ENCODE data around the gene P2RX7.

The P2RX7 gene

DNA sequence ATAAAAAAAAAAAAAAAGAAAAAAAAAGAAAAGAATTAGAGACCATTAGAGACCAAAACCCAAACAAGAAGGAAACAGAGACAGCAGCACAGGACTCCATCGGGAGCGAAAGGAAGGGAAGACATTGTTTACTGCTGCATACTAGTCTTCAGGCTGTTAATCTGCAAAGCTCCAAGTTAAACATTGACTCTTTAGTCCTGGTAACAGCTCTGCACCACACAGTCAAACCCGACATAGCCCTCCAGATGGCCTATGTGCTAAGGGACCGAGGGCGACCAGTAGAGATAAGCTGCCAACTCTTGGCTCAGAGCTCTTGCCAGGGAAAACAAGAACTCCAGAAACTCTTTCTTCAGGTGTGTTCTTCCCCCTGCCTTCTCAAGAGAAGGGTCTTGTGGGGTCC lies 85.1 kb downstream of the P2RX7 start:
- H3K36me3 ChIP-seq (ENCODE audit: insufficient read depth), result no peaks in the 10 kb centered on the region
- H3K4me3 ChIP-seq (IDR thresholded peaks at IDR 0.05; ENCODE audit: insufficient read depth, low read depth, low read length), result no peak overlapping the region
- peaks cover 27% of the 10 kb centered on the region for H3K4me1 ChIP-seq (ENCODE audit: low read depth, poor library complexity, severe bottlenecking)
- no peaks in the 10 kb centered on the region; the same call in 1 of the 2 replicates for H3K79me2 ChIP-seq (ENCODE audit: insufficient read depth, low read depth)
- no peak overlapping the region for H2AFZ ChIP-seq (ENCODE audit: low read depth)
- TF ChIP-seq, protein P1, sequence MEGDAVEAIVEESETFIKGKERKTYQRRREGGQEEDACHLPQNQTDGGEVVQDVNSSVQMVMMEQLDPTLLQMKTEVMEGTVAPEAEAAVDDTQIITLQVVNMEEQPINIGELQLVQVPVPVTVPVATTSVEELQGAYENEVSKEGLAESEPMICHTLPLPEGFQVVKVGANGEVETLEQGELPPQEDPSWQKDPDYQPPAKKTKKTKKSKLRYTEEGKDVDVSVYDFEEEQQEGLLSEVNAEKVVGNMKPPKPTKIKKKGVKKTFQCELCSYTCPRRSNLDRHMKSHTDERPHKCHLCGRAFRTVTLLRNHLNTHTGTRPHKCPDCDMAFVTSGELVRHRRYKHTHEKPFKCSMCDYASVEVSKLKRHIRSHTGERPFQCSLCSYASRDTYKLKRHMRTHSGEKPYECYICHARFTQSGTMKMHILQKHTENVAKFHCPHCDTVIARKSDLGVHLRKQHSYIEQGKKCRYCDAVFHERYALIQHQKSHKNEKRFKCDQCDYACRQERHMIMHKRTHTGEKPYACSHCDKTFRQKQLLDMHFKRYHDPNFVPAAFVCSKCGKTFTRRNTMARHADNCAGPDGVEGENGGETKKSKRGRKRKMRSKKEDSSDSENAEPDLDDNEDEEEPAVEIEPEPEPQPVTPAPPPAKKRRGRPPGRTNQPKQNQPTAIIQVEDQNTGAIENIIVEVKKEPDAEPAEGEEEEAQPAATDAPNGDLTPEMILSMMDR (conservative IDR thresholded peaks at IDR 0.05; ENCODE audit: low read depth, low read length), result no peak
- H3K4me2 ChIP-seq, result no peak overlapping the region
- no peaks in the 10 kb centered on the region for H3K27me3 ChIP-seq (ENCODE audit: insufficient read depth, low read depth)
- no peaks in the 10 kb centered on the region for H4K20me1 ChIP-seq (ENCODE audit: insufficient read depth)
- no peak overlapping the region for H3K27ac ChIP-seq
- H3K9ac ChIP-seq, result no peak overlapping the region

DNA sequence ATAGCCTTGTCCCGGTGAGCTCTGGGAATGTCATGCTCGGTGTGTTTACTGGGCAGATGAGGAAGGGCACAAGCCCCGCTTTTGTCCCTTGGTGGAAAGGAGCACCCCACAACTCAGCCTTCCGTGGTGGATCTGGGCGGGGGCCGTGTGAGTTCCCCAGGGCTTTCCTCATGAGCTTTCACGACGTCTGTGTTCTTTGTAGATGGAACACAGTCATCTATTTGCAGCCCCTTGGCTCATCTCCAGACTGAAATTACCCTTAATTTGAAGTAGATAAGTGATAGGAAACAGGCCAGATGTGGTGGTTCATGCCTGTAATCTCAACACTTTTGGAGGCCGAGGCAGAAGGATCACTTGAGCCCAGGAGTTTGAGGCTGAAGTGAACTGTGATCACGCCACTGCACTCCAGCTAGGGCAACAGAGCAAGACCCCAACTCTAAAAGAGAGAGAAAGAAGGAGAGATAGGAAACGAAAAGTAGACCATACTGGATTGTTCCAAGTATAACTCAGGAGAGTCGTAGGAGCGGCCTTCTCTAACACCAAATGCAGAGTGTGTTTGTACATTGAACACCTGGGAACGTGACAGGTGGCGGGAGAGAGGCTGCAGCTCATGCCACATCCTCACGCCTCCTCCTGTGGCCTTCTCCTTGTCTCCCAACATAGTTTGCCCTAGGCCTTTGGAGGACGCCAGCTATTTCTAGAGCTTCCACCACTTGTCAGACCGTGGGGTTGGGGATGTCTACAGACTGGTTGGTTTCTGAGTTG lies 86.1 kb downstream of the P2RX7 start:
- Histone ChIP-seq H3K4me1 (ENCODE audit: low read depth, poor library complexity, severe bottlenecking) (peaks cover 26% of the 10 kb centered on the region), H3K36me3 (ENCODE audit: insufficient read depth) (no peaks in the 10 kb centered on the region), H3K4me3 (IDR thresholded peaks at IDR 0.05; ENCODE audit: insufficient read depth, low read depth, low read length) (no peak overlapping the region), H3K27ac (no peak overlapping the region), H3K79me2 (ENCODE audit: insufficient read depth, low read depth) (no peaks in the 10 kb centered on the region; the same call in 1 of the 2 replicates), H3K9ac (no peak overlapping the region), H4K20me1 (ENCODE audit: insufficient read depth) (no peaks in the 10 kb centered on the region), H3K27me3 (ENCODE audit: insufficient read depth, low read depth) (no peaks in the 10 kb centered on the region), H2AFZ (ENCODE audit: low read depth) (no peak overlapping the region), H3K4me2 (no peak overlapping the region)
- TF ChIP-seq, protein P1 (conservative IDR thresholded peaks at IDR 0.05; ENCODE audit: low read depth, low read length), result no peak

DNA sequence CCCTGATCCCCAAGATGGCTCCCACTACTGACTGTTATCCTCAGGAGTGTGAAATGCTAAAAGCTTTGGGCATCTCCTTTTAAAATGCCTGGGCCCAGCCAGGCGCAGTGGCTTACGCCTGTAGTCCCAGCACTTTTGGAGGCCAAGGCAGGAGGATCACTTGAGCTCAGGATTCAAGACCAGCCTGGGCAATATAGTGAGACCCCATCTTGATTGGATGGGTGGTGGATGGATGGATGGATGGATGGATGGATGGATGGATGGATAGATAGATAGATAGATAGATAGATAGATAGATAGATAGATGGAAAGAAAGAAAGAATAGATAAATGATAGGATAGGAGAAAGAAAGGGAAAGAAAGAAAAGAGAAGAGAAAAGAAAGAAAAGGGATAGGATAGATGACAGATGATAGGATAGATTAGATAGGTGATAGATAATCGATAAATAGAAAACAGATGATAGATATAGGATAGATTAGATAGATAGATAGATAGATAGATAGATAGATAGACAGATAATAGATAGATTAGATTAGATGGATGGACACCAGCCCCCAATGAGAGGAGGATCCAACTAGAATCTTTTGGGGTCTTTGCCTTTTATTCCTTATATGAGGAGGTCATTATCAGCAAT lies 86.8 kb downstream of the P2RX7 start:
- H3K36me3 ChIP-seq (ENCODE audit: insufficient read depth), result no peaks in the 10 kb centered on the region
- H3K4me2 ChIP-seq, result no peak overlapping the region
- H3K4me1 ChIP-seq (ENCODE audit: low read depth, poor library complexity, severe bottlenecking), result peaks cover 19% of the 10 kb centered on the region
- no peaks in the 10 kb centered on the region; the same call in 1 of the 2 replicates for H3K79me2 ChIP-seq (ENCODE audit: insufficient read depth, low read depth)
- H3K4me3 ChIP-seq (IDR thresholded peaks at IDR 0.05; ENCODE audit: insufficient read depth, low read depth, low read length), result no peak overlapping the region
- no peaks in the 10 kb centered on the region for H4K20me1 ChIP-seq (ENCODE audit: insufficient read depth)
- H3K27ac ChIP-seq, result no peak overlapping the region
- TF ChIP-seq, protein P1 (conservative IDR thresholded peaks at IDR 0.05; ENCODE audit: low read depth, low read length), result no peak
- no peaks in the 10 kb centered on the region for H3K27me3 ChIP-seq (ENCODE audit: insufficient read depth, low read depth)
- H3K9ac ChIP-seq, result no peak overlapping the region
- H2AFZ ChIP-seq (ENCODE audit: low read depth), result no peak overlapping the region

DNA sequence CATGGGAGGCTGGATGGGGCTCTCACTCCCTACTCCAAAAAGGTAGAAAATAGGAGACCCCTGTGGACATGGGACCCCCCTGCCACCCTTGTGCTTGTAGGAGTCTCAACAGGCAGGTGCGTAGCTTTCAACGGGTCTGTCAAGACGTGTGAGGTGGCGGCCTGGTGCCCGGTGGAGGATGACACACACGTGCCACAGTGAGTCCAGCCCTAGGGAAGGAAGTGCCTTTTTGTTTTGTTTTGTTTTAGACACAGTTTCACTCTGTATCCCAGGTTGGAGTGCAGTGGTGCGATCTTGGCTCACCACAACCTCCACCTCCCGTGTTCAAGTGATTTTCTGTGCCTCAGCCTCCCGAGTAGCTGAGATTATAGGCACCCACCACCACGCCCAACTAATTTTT lies 90.2 kb downstream of the P2RX7 start:
- Histone ChIP-seq H3K4me2 (no peak overlapping the region), H3K9ac (no peak overlapping the region), H3K36me3 (ENCODE audit: insufficient read depth) (no peaks in the 10 kb centered on the region), H3K27me3 (ENCODE audit: insufficient read depth, low read depth) (no peaks in the 10 kb centered on the region), H2AFZ (ENCODE audit: low read depth) (no peak overlapping the region), H3K4me1 (ENCODE audit: low read depth, poor library complexity, severe bottlenecking) (peaks cover 14% of the 10 kb centered on the region), H3K4me3 (IDR thresholded peaks at IDR 0.05; ENCODE audit: insufficient read depth, low read depth, low read length) (no peak overlapping the region), H3K27ac (no peak overlapping the region), H3K79me2 (ENCODE audit: insufficient read depth, low read depth) (no peaks in the 10 kb centered on the region), H4K20me1 (ENCODE audit: insufficient read depth) (no peaks in the 10 kb centered on the region)
- TF ChIP-seq, protein P1 (conservative IDR thresholded peaks at IDR 0.05; ENCODE audit: low read depth, low read length), result no peak
